GM15510 (cell line): ENCODE measurements around the gene PPM1L.

ENCODE experiments used
- POLR2A ChIP-seq: IDR thresholded peaks from 3 replicates; pipeline ENCODE4 v1.6.1; 2011; ENCODE audit warnings: borderline replicate concordance; ENCODE audit not compliant: insufficient read length; ENCODE audit errors: extremely low read depth

The PPM1L gene

GRCh38 chr3:161072751-161073150 is 316.7 kb downstream of the PPM1L start:
- TF ChIP-seq POLR2A: no peak

- no peak for TF ChIP-seq POLR2A
These were observed 317.1 kb downstream of the PPM1L start for GRCh38 chr3:161073181-161073580.

GRCh38 chr3:161081633-161082032 is 325.6 kb downstream of the PPM1L start:
- no peak for TF ChIP-seq POLR2A

- TF ChIP-seq POLR2A: no peak
These were observed 326.0 kb downstream of the PPM1L start for GRCh38 chr3:161082063-161082462.

- no peak for TF ChIP-seq POLR2A
These were observed 327.1 kb downstream of the PPM1L start for GRCh38 chr3:161083131-161083530.

GRCh38 chr3:161084277-161084676 is 328.2 kb downstream of the PPM1L start:
- no peak for TF ChIP-seq POLR2A

GRCh38 chr3:161093895-161094294 is 337.9 kb downstream of the PPM1L start:
- TF ChIP-seq POLR2A: no peak

- TF ChIP-seq POLR2A: no peak
These were observed 340.8 kb downstream of the PPM1L start for GRCh38 chr3:161096771-161097367.

GRCh38 chr3:161100994-161101393 is 345.0 kb downstream of the PPM1L start:
- no peak for TF ChIP-seq POLR2A

GRCh38 chr3:161101609-161102008 is 345.6 kb downstream of the PPM1L start:
- no peak for TF ChIP-seq POLR2A

- TF ChIP-seq POLR2A: no peak
These were observed 347.9 kb downstream of the PPM1L start for GRCh38 chr3:161103776-161104385.

- peak; percentile 14 for TF ChIP-seq POLR2A
These were observed 348.8 kb downstream of the PPM1L start, which contains the start of gene B3GALNT1 for GRCh38 chr3:161104561-161105551. TSS of gene B3GALNT1 (minus strand) at chr3:161105349. CDS start at chr3:161086754, 18,595 bp downstream.

- TF ChIP-seq POLR2A: no peak
These were observed 351.3 kb downstream of the PPM1L start for GRCh38 chr3:161107311-161107710.

- TF ChIP-seq POLR2A: no peak
These were observed 352.8 kb downstream of the PPM1L start for GRCh38 chr3:161108840-161109239.

- TF ChIP-seq POLR2A: no peak
These were observed 361.6 kb downstream of the PPM1L start for GRCh38 chr3:161117646-161118045.
